Upper lobe of right lung (tissue), 1 donor: ENCODE data around the gene MYH11. TPM values are rescaled to one million over a fixed set of nuclear protein-coding genes. Genes with fewer than 3 reads are reported as not detected.

Experiments used
- ATAC-seq: fragments of 200-7000 bp; cut with Tn5 transposase; one replicate; pipeline ENCODE4 v1.9.1; 2020; ENCODE audit warnings: mild to moderate bottlenecking, moderate library complexity
- DNase-seq: peaks from one replicate; pipeline ENCODE4 v3.0.0-alpha.2; 2020
- H3K27ac ChIP-seq: fragments of 200-600 bp; one replicate; pipeline ENCODE4 v1.8.0; 2022
- H3K27me3 ChIP-seq: fragments of 200-600 bp; one replicate; pipeline ENCODE4 v1.8.0; 2022; ENCODE audit warnings: mild to moderate bottlenecking
- H3K36me3 ChIP-seq: fragments of 200-600 bp; one replicate; pipeline ENCODE4 v1.8.0; 2022
- H3K4me1 ChIP-seq: fragments of 200-600 bp; one replicate; pipeline ENCODE4 v1.8.0; 2022
- H3K4me3 ChIP-seq: fragments of 200-600 bp; one replicate; pipeline ENCODE4 v1.8.0; 2022; ENCODE audit warnings: mild to moderate bottlenecking
- H3K9me3 ChIP-seq: fragments of 200-600 bp; one replicate; pipeline ENCODE4 v1.8.0; 2022
- intact Hi-C: fragments of 100-400 bp; cut with DNase I; formaldehyde crosslinking; loops from one replicate; pipeline ENCODE4 v1.11.0; 2022
- total RNA-seq: library from RNA; stranded (reverse); fragmentation: NEBNext Ultra II Directional; extraction: Animal tissue kit (Norgen Biotek cat#: 25700); gene quantifications from one replicate; pipeline ENCODE4 v1.2.1, GENCODE V29; 2021
- TF ChIP-seq, protein P1 (sequence below): fragments of 200-600 bp; IDR thresholded peaks from one replicate; pipeline ENCODE4 v1.8.0; 2022; ENCODE audit warnings: antibody characterized with exemption
- donor health status: DM: no; HTN: yes; CAD: no; lungs with severe emphysema.

Gene MYH11
- total RNA-seq, 1 donor from 2014 or later, result 106 TPM

DNA sequence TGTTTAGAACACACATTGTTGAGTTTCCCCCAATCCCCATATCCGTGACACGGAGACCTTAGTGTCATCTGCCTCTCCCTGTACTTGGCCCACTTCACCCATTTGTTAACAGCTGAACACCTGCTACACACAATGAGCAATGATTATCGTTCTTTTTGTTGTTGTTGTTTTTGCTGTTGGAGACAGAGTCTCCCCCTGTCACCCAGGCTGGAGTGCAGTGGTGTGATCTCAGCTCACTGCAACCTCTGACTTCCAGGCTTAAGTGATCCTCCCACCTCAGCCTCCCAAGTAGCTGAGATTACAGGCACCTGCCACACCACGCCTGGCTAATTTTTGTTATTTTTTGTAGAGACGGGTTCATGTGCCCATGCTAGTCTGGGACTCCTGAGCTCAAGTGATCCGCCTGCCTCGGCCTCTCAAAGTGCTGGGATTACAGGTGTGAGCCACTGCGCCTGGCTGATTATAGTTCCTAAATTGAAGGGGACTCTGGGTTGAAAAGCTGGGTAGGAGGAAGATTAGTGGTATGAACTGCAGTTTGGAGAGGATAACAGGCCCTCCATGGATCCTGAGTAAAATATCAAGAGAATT, 185.2 kb downstream of the MYH11 start:
- intact Hi-C loops, result no loop called here
- Histone ChIP-seq H3K9me3 (no peaks in the 10 kb centered on the region), H3K27me3 (no peaks in the 10 kb centered on the region), H3K4me3 (no peak overlapping the region), H3K4me1 (peaks cover 23% of the 10 kb centered on the region), H3K27ac (peak overlapping the region; percentile 92), H3K36me3 (peaks cover 38% of the 10 kb centered on the region)
- ATAC-seq (no peak), DNase-seq (no peak)
- TF ChIP-seq, protein P1, sequence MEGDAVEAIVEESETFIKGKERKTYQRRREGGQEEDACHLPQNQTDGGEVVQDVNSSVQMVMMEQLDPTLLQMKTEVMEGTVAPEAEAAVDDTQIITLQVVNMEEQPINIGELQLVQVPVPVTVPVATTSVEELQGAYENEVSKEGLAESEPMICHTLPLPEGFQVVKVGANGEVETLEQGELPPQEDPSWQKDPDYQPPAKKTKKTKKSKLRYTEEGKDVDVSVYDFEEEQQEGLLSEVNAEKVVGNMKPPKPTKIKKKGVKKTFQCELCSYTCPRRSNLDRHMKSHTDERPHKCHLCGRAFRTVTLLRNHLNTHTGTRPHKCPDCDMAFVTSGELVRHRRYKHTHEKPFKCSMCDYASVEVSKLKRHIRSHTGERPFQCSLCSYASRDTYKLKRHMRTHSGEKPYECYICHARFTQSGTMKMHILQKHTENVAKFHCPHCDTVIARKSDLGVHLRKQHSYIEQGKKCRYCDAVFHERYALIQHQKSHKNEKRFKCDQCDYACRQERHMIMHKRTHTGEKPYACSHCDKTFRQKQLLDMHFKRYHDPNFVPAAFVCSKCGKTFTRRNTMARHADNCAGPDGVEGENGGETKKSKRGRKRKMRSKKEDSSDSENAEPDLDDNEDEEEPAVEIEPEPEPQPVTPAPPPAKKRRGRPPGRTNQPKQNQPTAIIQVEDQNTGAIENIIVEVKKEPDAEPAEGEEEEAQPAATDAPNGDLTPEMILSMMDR, result no peak

DNA sequence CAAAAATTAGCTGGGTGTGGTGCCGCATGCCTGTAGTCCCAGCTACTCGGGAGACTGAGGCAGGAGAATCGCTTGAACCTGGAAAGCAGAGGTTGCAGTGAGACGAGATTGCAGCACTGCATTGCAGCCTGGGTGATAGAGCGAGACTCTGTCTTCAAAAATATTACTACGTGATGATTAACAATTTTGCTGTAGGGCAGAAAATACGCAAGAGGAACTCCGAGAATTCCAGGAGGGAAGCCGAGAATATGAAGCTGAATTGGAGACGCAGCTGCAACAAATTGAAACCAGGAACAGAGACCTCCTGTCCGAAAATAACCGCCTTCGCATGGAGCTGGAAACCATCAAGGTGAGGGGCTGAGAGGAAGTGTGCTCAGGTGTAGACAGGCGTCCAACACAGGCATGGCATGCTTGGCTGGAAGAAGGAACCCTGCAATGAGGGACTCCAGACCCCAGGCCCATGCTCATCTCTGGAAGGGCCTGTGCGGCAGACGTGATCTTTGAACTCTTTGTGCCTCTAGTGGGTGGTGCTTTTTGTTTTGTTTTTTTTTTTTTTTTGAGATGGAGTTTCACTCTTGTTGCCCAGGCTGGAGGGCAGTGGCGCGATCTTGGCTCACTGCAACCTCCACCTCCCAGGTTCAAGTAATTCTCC, 189.6 kb downstream of the MYH11 start:
- TF ChIP-seq, protein P1, result no peak
- intact Hi-C loops, result no loop called here
- ATAC-seq (no peak), DNase-seq (no peak)
- Histone ChIP-seq H3K27me3 (no peaks in the 10 kb centered on the region), H3K4me3 (no peak overlapping the region), H3K36me3 (peaks cover 59% of the 10 kb centered on the region), H3K4me1 (peaks cover 9% of the 10 kb centered on the region), H3K27ac (no peak overlapping the region), H3K9me3 (no peaks in the 10 kb centered on the region)

DNA sequence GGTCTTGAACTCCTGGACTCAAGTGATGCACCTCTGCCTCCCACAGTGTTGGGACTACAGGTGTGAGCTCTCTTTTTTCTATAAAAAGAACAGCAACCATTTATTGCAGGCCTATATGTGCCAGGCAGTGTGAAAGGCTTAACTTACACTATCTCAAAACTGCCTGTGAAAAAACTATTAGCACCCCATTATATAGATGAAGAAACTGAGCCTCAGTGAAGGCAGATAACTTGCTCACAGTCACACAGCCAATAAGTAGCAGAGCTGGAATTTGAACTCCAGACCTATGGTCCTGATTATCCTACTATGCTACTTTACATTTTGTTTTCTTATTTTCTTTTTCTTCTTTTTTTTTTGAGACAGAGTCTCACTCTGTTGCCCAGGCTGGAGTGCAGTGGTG, 191.7 kb downstream of the MYH11 start:
- H3K27me3 ChIP-seq, result no peaks in the 10 kb centered on the region
- H3K4me1 ChIP-seq, result no peaks in the 10 kb centered on the region
- no peak overlapping the region for H3K4me3 ChIP-seq
- ATAC-seq, result no peak
- peaks cover 55% of the 10 kb centered on the region for H3K36me3 ChIP-seq
- no peaks in the 10 kb centered on the region for H3K9me3 ChIP-seq
- no peak for DNase-seq
- TF ChIP-seq, protein P1, result no peak
- intact Hi-C loops, result no loop called here
- H3K27ac ChIP-seq, result no peak overlapping the region

DNA sequence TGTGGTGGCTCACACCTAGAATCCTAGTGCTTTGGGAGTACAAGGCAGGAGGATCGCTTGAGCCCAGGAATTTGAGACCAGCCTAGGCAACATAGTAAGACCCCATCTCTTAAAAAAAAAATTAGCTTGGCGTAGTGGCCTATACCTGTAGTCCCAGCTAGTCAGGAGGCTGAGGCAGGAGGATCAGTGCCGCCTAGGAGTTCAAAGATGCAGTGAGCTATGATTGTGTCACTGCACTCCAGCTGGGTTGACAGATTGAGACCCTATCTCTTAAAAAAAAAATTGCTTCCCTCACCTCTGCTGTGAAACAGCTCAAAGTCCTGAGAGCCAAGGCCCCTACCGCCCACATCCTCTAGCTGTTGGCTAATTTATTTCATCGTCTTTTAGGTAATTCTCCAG, 196.6 kb downstream of the MYH11 start:
- DNase-seq, result no peak
- ATAC-seq, result no peak
- no peaks in the 10 kb centered on the region for H3K9me3 ChIP-seq
- no peaks in the 10 kb centered on the region for H3K4me1 ChIP-seq
- TF ChIP-seq, protein P1, result no peak
- peaks cover 6% of the 10 kb centered on the region for H3K36me3 ChIP-seq
- H3K4me3 ChIP-seq, result no peak overlapping the region
- no peak overlapping the region for H3K27ac ChIP-seq
- no peaks in the 10 kb centered on the region for H3K27me3 ChIP-seq
- intact Hi-C loops, result no loop called here

DNA sequence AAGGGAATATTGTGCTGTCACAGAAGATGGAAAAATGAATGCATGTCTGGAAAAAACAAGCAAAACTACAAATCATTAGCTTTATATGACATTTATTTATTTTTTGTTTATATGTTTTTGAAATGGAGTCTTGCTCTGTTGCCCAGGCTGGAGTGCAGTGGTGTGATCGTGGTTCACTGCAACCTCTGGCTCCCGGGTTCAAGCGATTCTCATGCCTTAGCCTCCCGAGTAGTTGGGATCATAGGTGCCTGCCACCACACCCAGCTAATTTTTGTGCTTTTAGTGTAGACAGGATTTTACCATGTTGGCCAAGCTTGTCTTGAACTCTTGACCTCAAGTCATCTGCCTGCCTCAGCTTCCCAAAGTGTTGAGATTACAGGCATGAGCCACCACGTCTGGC, 198.3 kb downstream of the MYH11 start:
- TF ChIP-seq, protein P1, result no peak
- intact Hi-C loops, result no loop called here
- no peak for ATAC-seq

More for the DNA sequence above, 198.3 kb downstream of the MYH11 start:
- Histone ChIP-seq H3K27ac (no peak overlapping the region), H3K9me3 (no peaks in the 10 kb centered on the region), H3K27me3 (no peaks in the 10 kb centered on the region), H3K4me1 (no peaks in the 10 kb centered on the region), H3K36me3 (no peaks in the 10 kb centered on the region), H3K4me3 (no peak overlapping the region)
- no peak for DNase-seq
